ENCODE results near the gene SPNS2.

SPNS2 gene

DNA sequence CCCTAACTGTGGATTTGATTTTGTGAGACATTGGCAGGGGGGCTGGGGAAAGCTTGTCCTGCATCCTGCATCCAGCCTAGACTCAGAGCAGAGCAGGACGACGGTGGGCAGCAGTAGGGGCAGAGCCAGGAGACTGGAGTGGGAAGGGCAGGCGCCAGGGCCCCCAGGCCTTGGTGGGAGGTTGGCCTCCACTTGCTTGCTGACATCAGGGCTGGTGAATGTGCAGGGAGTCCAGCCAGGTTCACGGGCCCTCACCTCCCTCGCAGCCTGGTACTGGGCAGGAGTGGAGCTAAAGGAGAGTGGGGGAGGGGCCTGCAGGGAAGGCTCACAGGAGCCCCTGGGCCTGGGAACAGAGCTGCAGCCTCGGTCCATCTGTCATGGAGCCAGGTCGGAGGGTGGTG lies 83.4 kb downstream of the SPNS2 start:
- Mint-ChIP-seq H3K9me3 (no peaks in the 10 kb centered on the region), H3K27me3 (peaks cover 38% of the 10 kb centered on the region), H3K27ac (no peak overlapping the region), H3K4me1 (peaks cover 5% of the 10 kb centered on the region), H3K4me3 (no peak overlapping the region), H3K36me3 (ENCODE audit: low read depth) (no peaks in the 10 kb centered on the region)
- ATAC-seq (no peak), DNase-seq (no peak)

DNA sequence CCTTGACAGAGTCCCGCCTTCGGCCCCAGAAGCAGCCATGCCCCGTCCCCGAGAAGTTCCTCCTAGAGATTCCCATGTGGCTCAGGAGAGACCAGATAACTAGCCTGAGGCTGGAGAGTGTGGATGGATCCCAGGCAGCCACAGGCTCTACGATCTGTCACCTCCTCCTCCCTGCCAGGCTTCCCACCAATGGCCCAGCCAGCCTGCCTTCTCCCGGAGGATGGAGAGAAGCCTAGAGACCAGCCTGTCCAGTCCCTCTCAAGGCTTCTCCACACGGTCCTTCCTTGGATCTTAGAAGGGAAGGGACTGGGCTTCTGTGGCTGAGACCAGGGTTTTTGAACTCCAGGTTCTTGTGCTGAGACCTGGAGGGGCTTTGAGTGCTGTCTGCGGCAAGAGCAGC lies 84.0 kb downstream of the SPNS2 start:
- no peaks in the 10 kb centered on the region for H3K9me3 Mint-ChIP-seq
- no peaks in the 10 kb centered on the region for H3K36me3 Mint-ChIP-seq (ENCODE audit: low read depth)
- no peak for DNase-seq
- H3K4me1 Mint-ChIP-seq, result peaks cover 5% of the 10 kb centered on the region
- no peak overlapping the region for H3K4me3 Mint-ChIP-seq
- no peak overlapping the region for H3K27ac Mint-ChIP-seq
- no peak for ATAC-seq
- peaks cover 38% of the 10 kb centered on the region for H3K27me3 Mint-ChIP-seq

DNA sequence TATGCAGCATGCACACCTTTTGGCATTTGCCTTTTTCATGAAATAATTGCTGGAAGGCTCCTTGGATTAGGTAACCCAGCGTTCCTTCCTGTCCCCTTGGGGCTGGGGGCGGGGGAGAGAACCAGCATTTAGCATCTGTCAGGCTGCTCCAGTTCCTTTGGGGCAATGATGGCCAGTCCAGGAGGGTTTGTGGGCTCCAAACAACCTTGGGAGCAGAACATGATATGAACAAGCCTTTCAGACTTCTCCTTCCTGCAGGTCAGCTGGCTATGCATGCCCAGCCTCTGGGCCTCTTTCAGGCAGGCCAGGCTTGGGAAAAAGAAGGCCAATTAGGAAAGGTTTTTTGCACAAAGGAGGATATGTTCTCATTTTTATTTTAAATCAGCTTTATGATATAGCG lies 84.5 kb downstream of the SPNS2 start:
- peaks cover 6% of the 10 kb centered on the region for H3K4me1 Mint-ChIP-seq
- peaks cover 38% of the 10 kb centered on the region for H3K27me3 Mint-ChIP-seq
- no peak overlapping the region for H3K4me3 Mint-ChIP-seq
- no peaks in the 10 kb centered on the region for H3K9me3 Mint-ChIP-seq
- DNase-seq (no peak), ATAC-seq (no peak)
- H3K27ac Mint-ChIP-seq, result no peak overlapping the region
- no peaks in the 10 kb centered on the region for H3K36me3 Mint-ChIP-seq (ENCODE audit: low read depth)

DNA sequence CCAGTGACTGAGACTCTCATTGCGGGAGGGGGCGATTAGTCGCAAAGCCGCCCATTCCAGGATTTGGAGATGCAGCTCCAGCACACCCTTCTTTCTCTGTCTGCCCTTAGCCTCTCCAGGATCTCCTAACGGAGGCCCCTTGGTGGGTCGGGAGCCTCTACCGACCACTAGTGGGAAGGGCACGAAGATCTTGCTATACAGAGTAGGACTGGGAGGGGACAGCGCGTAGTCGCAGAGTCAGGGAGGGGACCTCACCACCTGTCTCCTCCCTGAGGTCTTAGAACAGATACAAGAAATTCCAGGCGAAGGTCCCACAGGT lies 85.1 kb downstream of the SPNS2 start:
- Mint-ChIP-seq H3K27ac (no peak overlapping the region), H3K27me3 (peaks cover 38% of the 10 kb centered on the region), H3K9me3 (no peaks in the 10 kb centered on the region), H3K4me3 (peak overlapping the region; percentile 59), H3K36me3 (ENCODE audit: low read depth) (no peaks in the 10 kb centered on the region), H3K4me1 (peaks cover 7% of the 10 kb centered on the region)
- no peak for DNase-seq
- peak; percentile 46 for ATAC-seq

DNA sequence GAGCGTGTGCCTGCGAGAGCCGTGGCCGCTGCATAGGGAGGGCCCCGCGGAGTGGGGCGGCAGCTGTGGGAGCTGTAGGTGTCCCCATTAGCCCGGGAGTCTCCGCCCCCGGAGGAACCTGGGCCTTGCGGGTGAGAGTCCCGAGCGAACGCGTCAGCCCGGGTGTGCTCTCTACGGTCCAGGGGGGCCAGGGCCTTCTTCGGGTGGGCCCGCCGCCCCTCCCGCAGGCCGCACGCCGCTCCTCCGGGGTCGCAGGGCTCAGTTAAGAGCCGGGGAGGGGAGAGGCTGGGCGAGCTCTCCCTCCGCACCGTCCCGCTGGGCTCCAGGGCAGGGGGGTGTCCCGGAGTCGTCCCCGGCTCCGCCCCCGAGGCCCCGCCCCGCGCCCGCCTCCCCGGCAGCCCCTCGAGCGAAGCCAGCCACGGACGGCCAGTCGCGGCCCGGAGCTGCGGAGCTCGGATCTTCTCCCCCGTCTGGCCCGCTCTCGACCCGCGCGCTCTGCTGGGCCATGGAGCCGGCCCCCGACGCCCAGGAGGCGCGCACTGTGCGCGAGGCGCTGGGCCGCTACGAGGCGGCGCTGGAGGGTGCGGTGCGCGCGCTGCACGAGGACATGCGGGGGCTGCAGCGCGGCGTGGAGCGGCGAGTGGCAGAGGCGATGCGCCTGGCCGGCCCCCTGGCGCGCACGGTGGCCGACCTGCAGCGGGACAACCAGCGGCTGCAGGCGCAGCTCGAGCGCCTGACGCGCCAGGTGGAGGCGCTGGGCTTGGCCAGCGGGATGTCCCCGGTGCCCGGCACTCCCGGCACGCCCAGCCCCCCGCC lies 85.6 kb downstream of the SPNS2 start, which contains the start of gene SMTNL2:
TSS of gene SMTNL2 (plus strand) at position 429 of the 816 bp plus-strand sequence. CDS start at position 506, 77 bp downstream.
- H3K27me3 Mint-ChIP-seq, result peaks cover 38% of the 10 kb centered on the region
- no peaks in the 10 kb centered on the region for H3K9me3 Mint-ChIP-seq
- no peak within 1 kb of the TSS for H3K27ac Mint-ChIP-seq
- DNase-seq (peak; percentile 17), ATAC-seq (peak; percentile 30)
- H3K36me3 Mint-ChIP-seq (ENCODE audit: low read depth), result no peaks in the 10 kb centered on the region
- H3K4me1 Mint-ChIP-seq, result peaks cover 7% of the 10 kb centered on the region
- peak within 1 kb of the TSS; percentile 59 for H3K4me3 Mint-ChIP-seq

DNA sequence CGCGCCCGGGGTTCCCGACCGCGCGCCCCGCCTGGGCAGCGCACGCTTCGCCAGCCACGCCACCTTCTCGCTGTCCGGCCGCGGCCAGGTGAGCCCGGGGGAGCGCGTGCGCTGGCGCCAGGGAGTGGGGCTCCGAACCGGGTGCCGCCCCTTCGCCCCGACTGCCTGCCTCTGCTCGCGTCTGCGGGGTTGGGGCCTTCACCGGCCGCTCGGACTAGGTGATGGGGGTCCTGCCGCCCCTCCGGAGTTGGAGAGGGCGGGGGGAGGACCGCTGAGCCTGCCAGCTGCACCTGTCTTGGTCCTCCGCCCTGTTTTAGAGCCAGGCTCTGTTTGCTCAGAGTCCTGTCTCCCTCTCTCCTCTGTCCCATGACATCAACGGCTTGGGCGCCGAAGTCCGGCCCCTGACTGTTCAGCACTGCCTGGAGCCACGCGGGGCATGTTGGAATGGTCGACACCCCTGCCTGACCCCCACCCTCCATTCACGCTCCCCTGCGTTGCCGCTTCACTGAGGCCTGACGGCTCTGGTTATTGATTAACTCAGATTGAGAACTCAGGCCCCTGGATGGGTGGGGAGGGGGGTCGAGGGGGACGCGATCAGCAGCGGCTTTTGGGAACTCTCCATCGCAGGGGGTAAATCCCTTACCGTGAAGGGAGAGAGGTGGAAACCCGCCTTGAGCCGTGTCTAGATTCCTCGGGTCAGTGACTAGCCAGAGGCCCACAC lies 86.4 kb downstream of the SPNS2 start:
- no peak overlapping the region for H3K27ac Mint-ChIP-seq
- H3K36me3 Mint-ChIP-seq (ENCODE audit: low read depth), result no peaks in the 10 kb centered on the region
- ATAC-seq (no peak), DNase-seq (no peak)
- H3K4me1 Mint-ChIP-seq, result peaks cover 7% of the 10 kb centered on the region
- peaks cover 38% of the 10 kb centered on the region for H3K27me3 Mint-ChIP-seq
- peak overlapping the region; percentile 8 for H3K4me3 Mint-ChIP-seq
- H3K9me3 Mint-ChIP-seq, result no peaks in the 10 kb centered on the region

DNA sequence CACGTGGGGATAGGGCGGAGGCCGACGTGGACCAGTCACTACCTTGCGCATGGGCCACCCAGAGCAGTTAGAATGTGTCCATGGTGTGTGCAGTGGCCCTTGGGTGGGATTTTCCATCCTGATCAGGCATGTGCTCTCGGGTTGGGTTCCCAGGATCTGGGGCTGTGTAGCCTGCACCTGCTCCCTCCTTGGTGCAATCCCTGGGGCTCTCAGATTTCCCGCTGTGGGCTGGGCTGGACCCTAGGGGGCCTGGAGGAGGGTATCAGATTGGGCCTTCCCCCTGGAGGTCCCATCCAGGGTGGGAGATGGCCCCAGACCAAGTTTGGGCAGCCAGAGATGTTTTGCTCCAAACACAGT lies 86.9 kb downstream of the SPNS2 start:
- no peaks in the 10 kb centered on the region for H3K36me3 Mint-ChIP-seq (ENCODE audit: low read depth)
- H3K4me1 Mint-ChIP-seq, result peaks cover 7% of the 10 kb centered on the region
- no peaks in the 10 kb centered on the region for H3K9me3 Mint-ChIP-seq
- no peak overlapping the region for H3K27ac Mint-ChIP-seq
- no peak overlapping the region for H3K4me3 Mint-ChIP-seq
- ATAC-seq (no peak), DNase-seq (no peak)
- H3K27me3 Mint-ChIP-seq, result peaks cover 43% of the 10 kb centered on the region

DNA sequence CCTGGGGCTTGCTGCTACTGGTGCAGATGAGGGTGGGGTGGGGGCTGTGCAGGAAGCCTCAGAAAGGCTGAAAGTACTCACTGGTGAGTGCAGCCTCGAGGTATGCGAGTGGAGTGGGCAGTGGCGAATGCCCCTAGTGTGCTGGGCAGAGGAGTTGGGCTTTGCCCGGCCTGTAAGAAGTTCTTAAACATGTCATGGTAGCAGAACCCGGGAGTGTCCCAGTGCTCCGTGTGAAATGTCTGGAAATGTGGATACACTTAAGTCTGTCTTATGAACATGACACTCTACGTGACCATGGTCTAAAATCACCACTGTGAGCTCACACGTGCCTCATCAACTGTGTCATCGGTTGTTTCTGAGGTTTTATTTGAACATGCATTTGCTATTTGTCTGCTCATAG lies 87.4 kb downstream of the SPNS2 start:
- Mint-ChIP-seq H3K27me3 (peaks cover 41% of the 10 kb centered on the region), H3K4me3 (no peak overlapping the region), H3K27ac (no peak overlapping the region), H3K36me3 (ENCODE audit: low read depth) (no peaks in the 10 kb centered on the region), H3K9me3 (no peaks in the 10 kb centered on the region), H3K4me1 (peaks cover 7% of the 10 kb centered on the region)
- no peak for DNase-seq
- ATAC-seq, result no peak

DNA sequence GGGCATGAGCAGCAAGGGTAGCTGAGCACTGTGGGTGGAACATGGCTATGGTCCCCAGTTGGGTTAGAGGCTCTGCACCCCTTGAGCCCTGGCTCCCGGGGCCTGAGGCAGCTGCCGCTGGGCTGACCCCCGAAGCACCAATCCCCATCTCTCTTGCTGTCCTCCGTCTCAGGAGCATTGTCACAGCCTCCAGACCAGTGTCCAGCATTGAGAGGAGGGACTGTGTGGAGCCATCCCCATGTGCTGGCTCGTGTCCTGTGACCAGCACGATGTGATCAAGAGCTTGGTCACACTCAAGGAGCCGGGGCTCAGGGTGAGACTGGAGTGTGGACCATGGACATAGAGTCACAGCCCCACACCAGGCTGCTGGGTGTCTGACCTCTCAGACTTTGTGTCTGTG lies 88.5 kb downstream of the SPNS2 start:
- Mint-ChIP-seq H3K4me3 (no peak overlapping the region), H3K27me3 (peaks cover 35% of the 10 kb centered on the region)

DNA sequence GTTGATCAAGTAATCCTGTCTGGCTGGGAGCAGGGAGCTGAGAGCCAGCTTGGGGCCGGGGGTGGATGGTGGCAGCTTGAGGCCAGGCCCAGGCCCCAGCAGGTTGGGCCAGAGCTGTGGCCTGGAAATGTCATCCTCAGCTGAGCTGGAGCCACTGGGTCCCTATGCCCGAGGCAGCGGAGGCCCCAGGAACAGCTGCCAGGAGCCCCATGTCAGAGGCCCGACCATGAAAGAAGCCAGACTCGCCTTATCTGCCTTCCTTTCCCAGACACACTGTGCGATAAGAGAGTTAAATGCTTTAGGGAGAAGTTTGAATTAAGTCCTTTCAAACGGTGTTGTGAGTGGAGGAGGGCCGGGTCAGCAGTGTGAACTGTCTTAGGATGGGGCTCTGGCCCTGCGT lies 89.1 kb downstream of the SPNS2 start:
- H3K36me3 Mint-ChIP-seq (ENCODE audit: low read depth), result no peaks in the 10 kb centered on the region
- no peaks in the 10 kb centered on the region for H3K9me3 Mint-ChIP-seq
- no peak overlapping the region for H3K27ac Mint-ChIP-seq
- no peak overlapping the region for H3K4me3 Mint-ChIP-seq
- ATAC-seq (no peak), DNase-seq (no peak)
- H3K4me1 Mint-ChIP-seq, result peaks cover 7% of the 10 kb centered on the region
- peaks cover 31% of the 10 kb centered on the region for H3K27me3 Mint-ChIP-seq

More for the DNA sequence above, 88.5 kb downstream of the SPNS2 start:
- no peak for ATAC-seq
- DNase-seq, result no peak
- Mint-ChIP-seq H3K4me1 (peaks cover 7% of the 10 kb centered on the region), H3K36me3 (ENCODE audit: low read depth) (no peaks in the 10 kb centered on the region), H3K9me3 (no peaks in the 10 kb centered on the region), H3K27ac (no peak overlapping the region)

DNA sequence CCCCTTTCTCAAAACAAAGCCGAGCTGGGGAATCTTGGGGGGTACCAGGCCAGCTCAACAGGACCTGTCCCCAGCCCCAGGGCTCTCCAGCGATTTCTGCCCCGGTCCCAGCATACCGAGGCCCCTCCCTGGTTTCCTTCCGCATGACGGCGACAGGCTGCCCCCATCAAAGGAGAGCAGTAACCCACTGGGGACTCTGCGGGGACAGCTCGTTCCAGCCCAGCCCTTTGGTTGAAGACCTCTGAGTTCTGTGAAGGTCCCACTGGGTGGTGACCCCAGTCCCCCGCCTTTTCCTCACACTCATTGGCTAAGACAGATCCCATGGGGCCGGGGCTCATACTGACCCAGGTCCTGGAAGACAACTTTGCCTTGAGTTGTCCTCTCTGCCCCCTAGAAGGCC lies 89.7 kb downstream of the SPNS2 start:
- peaks cover 25% of the 10 kb centered on the region for H3K27me3 Mint-ChIP-seq
- H3K36me3 Mint-ChIP-seq (ENCODE audit: low read depth), result no peaks in the 10 kb centered on the region
- H3K27ac Mint-ChIP-seq, result peak overlapping the region; percentile 11
- H3K4me3 Mint-ChIP-seq, result no peak overlapping the region
- ATAC-seq, result no peak
- no peak for DNase-seq
- H3K4me1 Mint-ChIP-seq, result peaks cover 7% of the 10 kb centered on the region
- H3K9me3 Mint-ChIP-seq, result no peaks in the 10 kb centered on the region

All from activated naive CD8-positive, alpha-beta T cell treated with anti-CD3 and anti-CD28 coated beads, Interleukin-2, amount 50 U/mL, for 24 hours (primary cell).